AG04450 (cell line): ENCODE results near the gene DICER1. TPM values are rescaled to one million over a fixed set of nuclear protein-coding genes. Genes with fewer than 3 reads are reported as not detected.
"Not testable (repeated sequence)": the region's sequence is repeated elsewhere in the genome, so short reads cannot be mapped to it uniquely, and the experiment has no call there.

Source experiments
- CTCF ChIA-PET: fragments of 300-600, 350-600 bp; formaldehyde crosslinking; extraction: SDS; loops from one replicate; lab custom pipeline; 2022; ENCODE audit warnings: antibody characterized with exemption, inconsistent platforms; lab: Charles Lee
- POLR2A ChIA-PET: fragments of 350-600 bp; formaldehyde crosslinking; extraction: SDS; loops from one replicate; lab custom pipeline; 2021; ENCODE audit warnings: antibody characterized with exemption, inconsistent platforms; lab: Yijun Ruan, JAX
- DNase-seq: peaks from one replicate; pipeline ENCODE4 v3.0.0-alpha.2; 2011; ENCODE audit warnings: low read depth, low spot score
- H3K27ac ChIP-seq: one replicate; pipeline ENCODE4 v1.5.1; 2012; ENCODE audit warnings: low read depth, low read length, control low read depth
- H3K27me3 ChIP-seq: one replicate; pipeline ENCODE4 v1.6.0; 2012; ENCODE audit warnings: low read length; ENCODE audit not compliant: control insufficient read depth, insufficient read depth
- H3K4me3 ChIP-seq: 2 replicates; pipeline ENCODE4 v1.5.1; 2011; ENCODE audit warnings: mild to moderate bottlenecking, low read depth, low read length, control low read depth
- H3K9me3 ChIP-seq: 2 replicates; pipeline ENCODE4 v1.5.1; 2012; ENCODE audit warnings: low read length; ENCODE audit not compliant: control insufficient read depth, insufficient read depth
- polyA plus RNA-seq: library from polyadenylated mRNA; depleted of rRNA; stranded (reverse); fragments of >200 nt; gene quantifications from 2 replicates; pipeline ENCODE4 v1.2.3, GENCODE V29; 2011
- TF ChIP-seq, protein P1 (sequence below): IDR thresholded peaks from 2 replicates; pipeline ENCODE4 v1.5.1; 2011; ENCODE audit warnings: low read depth, low read length, control low read depth, inconsistent platforms

Gene DICER1
- polyA plus RNA-seq, 1 experiment = 25.1 TPM

DNA sequence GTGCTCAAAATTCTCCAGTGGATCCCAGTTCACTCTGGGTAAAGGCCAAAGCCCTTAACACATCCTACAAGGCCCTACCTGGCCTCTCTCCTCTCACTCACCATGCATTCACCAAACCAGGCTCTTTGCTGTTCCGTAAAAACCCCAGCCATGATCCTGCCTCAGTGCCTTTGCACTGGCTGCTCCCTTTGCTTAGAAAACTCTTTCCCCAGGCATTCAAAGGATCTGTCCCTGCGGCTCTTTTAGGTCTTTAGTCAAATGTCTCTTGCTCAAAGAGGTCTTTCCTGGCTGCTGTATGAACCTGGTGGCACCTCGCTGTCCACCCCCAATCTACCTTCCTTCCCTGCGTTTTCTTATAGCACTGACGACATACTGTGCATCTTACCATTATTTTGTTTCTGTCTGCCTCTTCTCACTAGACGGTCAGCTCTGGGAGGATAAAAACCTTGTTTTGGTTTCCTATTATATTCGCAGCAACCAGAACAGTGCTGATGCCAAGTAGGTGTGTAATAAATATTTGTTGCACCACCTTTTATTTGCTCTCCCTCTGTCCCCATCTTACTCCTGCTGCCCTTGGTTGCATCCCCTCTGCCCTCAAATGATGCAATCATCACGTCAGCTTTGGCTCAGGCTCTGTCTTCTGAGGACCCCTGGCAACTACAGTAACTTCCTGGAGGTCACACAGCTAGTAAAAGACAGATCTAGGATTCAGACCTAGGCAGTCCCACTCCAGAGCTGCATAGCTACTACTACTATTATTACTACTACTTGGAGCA is 23.8 kb upstream of the DICER1 start:
- ChIA-PET CTCF (no interaction called here), POLR2A (no interaction called here)
- Histone ChIP-seq H3K4me3 (no peak overlapping the region), H3K27ac (no peak overlapping the region), H3K9me3 (no peaks in the 10 kb centered on the region), H3K27me3 (no peaks in the 10 kb centered on the region)
- TF ChIP-seq, protein P1, sequence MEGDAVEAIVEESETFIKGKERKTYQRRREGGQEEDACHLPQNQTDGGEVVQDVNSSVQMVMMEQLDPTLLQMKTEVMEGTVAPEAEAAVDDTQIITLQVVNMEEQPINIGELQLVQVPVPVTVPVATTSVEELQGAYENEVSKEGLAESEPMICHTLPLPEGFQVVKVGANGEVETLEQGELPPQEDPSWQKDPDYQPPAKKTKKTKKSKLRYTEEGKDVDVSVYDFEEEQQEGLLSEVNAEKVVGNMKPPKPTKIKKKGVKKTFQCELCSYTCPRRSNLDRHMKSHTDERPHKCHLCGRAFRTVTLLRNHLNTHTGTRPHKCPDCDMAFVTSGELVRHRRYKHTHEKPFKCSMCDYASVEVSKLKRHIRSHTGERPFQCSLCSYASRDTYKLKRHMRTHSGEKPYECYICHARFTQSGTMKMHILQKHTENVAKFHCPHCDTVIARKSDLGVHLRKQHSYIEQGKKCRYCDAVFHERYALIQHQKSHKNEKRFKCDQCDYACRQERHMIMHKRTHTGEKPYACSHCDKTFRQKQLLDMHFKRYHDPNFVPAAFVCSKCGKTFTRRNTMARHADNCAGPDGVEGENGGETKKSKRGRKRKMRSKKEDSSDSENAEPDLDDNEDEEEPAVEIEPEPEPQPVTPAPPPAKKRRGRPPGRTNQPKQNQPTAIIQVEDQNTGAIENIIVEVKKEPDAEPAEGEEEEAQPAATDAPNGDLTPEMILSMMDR = no peak
- no peak for DNase-seq

DNA sequence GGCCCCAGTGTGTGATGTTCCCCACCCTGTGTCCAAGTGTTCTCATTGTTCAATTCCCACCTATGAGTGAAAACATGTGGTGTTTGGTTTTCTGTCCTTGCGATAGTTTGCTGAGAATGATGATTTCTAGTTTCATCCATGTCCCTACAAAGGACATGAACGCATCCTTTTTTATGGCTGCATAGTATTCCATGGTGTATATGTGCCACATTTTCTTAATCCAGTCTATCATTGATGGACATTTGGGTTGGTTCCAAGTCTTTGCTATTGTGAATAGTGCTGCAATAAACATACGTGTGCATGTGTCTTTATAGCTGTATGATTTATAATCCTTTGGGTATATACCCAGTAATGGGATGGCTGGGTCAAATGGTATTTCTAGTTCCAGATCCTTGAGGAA is 18.3 kb upstream of the DICER1 start:
- H3K27me3 ChIP-seq, H3K9me3 ChIP-seq, DNase-seq, POLR2A ChIA-PET, H3K27ac ChIP-seq, H3K4me3 ChIP-seq, CTCF ChIA-PET: not testable (repeated sequence)

DNA sequence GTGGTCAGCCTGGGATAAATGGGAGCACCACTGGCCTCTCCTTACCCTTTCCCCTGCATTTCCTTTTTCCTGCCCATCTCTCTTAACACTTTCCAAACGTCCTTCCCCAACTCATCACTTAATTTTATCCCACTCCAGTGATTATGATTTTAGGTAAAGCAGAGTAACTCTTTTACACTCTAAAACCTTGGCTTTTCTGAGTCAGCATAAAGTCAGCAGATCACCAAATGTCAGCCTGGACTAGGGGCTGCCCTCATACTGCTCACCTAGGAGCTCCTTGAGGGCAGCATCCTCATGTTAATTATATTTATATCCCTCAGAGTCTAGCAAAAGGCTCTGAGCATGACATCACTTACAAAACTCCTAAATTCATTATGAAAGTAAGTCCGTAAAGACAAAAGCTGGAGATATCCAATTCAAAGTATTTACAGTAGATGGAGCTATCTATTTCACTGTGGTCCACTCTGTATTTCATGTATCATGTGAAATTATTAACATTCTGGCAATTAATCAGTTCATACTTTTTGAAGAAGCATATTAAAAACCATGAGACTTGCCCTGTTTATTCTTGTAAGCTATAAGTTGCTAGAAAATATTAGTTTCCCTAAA is 17.0 kb upstream of the DICER1 start:
- Histone ChIP-seq H3K4me3 (no peak overlapping the region), H3K27me3 (no peaks in the 10 kb centered on the region), H3K27ac (no peak overlapping the region), H3K9me3 (no peaks in the 10 kb centered on the region)
- DNase-seq = no peak
- POLR2A ChIA-PET = no interaction called here
- TF ChIP-seq, protein P1 = no peak
- CTCF ChIA-PET = interaction anchor here (1.3 kb wide), 1 partner anchor 20 kb away, joined by 3 read pairs; no protein-coding TSS in a partner anchor

- CTCF ChIA-PET = no interaction called here
- TF ChIP-seq, protein P1 = no peak
- no peak overlapping the region for H3K27ac ChIP-seq
- POLR2A ChIA-PET = no interaction called here
- H3K9me3 ChIP-seq = no peaks in the 10 kb centered on the region
- no peak for DNase-seq
- no peak overlapping the region for H3K4me3 ChIP-seq
- no peaks in the 10 kb centered on the region for H3K27me3 ChIP-seq
Observed at GRCh38 chr14:95173518-95173917, 16.2 kb upstream of the DICER1 start.

DNA sequence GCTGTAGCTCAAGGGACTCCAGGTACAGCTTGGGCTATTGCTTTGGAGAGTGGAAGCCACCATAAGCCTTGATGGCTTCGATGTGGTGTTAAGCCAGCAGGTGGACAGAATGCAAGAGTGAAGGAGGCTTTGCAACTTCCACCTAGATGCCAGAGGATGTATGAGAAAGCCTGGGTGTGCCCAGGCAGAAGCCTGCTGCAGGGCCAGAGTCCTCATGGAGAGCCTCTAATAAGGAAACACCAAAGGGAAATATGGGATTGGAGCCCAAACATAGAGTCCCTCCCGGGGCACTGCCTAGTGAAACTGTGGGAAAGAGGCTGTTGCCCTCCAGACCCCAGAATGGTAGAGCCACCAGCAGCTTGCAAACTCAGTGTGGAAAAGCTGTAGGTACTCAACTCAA is 9.8 kb upstream of the DICER1 start:
- POLR2A ChIA-PET = no interaction called here
- TF ChIP-seq, protein P1 = no peak
- no peaks in the 10 kb centered on the region for H3K9me3 ChIP-seq
- no peak overlapping the region for H3K27ac ChIP-seq
- CTCF ChIA-PET = no interaction called here
- DNase-seq = no peak
- H3K27me3 ChIP-seq = no peaks in the 10 kb centered on the region
- H3K4me3 ChIP-seq = no peak overlapping the region
